Measurements from ENCODE around the gene SYCP2L.
A peak's percentile ranks its signal among the peaks of the same experiment; 100 is the strongest.

SYCP2L gene

DNA sequence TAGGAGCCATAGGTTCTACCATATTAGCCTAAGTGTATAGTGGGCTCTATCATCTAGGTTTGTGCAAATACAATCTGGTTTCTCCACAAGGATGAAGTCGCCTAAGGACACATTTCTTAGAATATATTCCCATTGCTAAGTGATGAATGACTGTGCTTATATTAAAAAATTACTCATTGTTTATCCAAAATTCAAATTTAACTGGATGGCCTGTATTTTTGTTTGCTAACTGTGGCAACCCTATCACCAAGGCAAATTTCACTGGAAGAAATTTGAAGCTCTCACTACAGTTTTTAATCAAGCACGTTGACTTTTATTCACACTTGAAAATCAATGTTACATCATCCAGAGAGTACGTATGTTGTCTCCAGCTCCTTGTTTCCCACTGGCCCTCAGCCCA, 18.9 kb upstream of the SYCP2L start:
- no peak overlapping the region for H4K91ac ChIP-seq (ENCODE audit: low read depth, low read length)
- H2BK12ac ChIP-seq (ENCODE audit: low read length): no peak overlapping the region
- no peak overlapping the region for H3K4ac ChIP-seq (ENCODE audit: low read depth, low read length)
- H3K27ac ChIP-seq (ENCODE audit: low read depth, low read length): no peak overlapping the region
- H3K9ac ChIP-seq (ENCODE audit: low read length): no peak overlapping the region
- no peaks in the 10 kb centered on the region for H3K9me3 ChIP-seq (ENCODE audit: insufficient read depth, low read depth, low read length)
- H3K23ac ChIP-seq (ENCODE audit: low read length): no peak overlapping the region
- H2BK5ac ChIP-seq (ENCODE audit: low read depth, low read length, poor library complexity): no peak overlapping the region
- H3K14ac ChIP-seq (ENCODE audit: low read length): no peak overlapping the region
- H2AFZ ChIP-seq (ENCODE audit: insufficient read depth, low read length, poor library complexity): no peak overlapping the region
- no peak overlapping the region for H3K4me2 ChIP-seq (ENCODE audit: low read length)
- no peak overlapping the region for H3K4me3 ChIP-seq (ENCODE audit: low read depth, low read length)
- no peaks in the 10 kb centered on the region for H3K79me2 ChIP-seq (ENCODE audit: control insufficient read depth, insufficient read depth, low read length, poor library complexity)
- no CpG with 5 or more reads among the region's 3 CpGs for WGBS (ENCODE audit: extremely low coverage, insufficient coverage, insufficient read length)
- H3K27me3 ChIP-seq (ENCODE audit: insufficient read depth, low read length): no peaks in the 10 kb centered on the region
- H3K79me1 ChIP-seq (ENCODE audit: low read length): no peaks in the 10 kb centered on the region
- DNase-seq: no peak
- H3K18ac ChIP-seq (ENCODE audit: low read length): no peak overlapping the region
- H4K8ac ChIP-seq (ENCODE audit: low read depth, low read length): no peak overlapping the region
- H2AK5ac ChIP-seq (ENCODE audit: low read length): no peak overlapping the region
- H3K4me1 ChIP-seq (ENCODE audit: control insufficient read depth in 1 of 2, insufficient read depth in 2 of 2, low read length in 2 of 2): no peaks in the 10 kb centered on the region
- no peaks in the 10 kb centered on the region for H3K36me3 ChIP-seq (ENCODE audit: control insufficient read depth in 1 of 2, insufficient read depth in 2 of 2, low read length in 2 of 2)
- no peak overlapping the region for H2BK120ac ChIP-seq (ENCODE audit: insufficient read depth, low read length, poor library complexity)
- no peak overlapping the region for H4K12ac ChIP-seq (ENCODE audit: low read depth, low read length)

DNA sequence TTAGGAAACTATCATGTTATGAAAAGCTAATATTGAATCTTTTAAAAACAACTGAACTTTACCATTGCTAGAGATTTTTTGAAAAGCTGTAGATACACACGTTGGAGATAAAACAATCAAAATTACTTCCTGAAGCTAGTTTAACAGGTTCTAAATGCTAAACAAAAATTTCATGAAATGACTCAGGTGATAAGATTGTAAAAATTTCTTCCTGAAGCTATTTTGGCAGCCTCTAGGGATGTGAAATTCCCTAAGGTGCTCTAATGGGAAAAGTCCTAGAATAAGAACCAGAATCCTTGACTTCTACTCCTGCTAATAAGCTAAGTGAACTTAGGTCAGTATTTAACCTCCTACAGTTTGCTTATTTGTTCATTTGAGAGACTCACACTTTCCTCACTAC, 13.5 kb upstream of the SYCP2L start:
- H3K14ac ChIP-seq (ENCODE audit: low read length): no peak overlapping the region
- H3K4me3 ChIP-seq (ENCODE audit: low read depth, low read length): no peak overlapping the region
- no peak overlapping the region for H3K18ac ChIP-seq (ENCODE audit: low read length)
- no peak overlapping the region for H4K91ac ChIP-seq (ENCODE audit: low read depth, low read length)
- H3K27ac ChIP-seq (ENCODE audit: low read depth, low read length): no peak overlapping the region
- no peaks in the 10 kb centered on the region for H3K79me1 ChIP-seq (ENCODE audit: low read length)
- no peak overlapping the region for H2AK5ac ChIP-seq (ENCODE audit: low read length)
- no peaks in the 10 kb centered on the region for H3K79me2 ChIP-seq (ENCODE audit: control insufficient read depth, insufficient read depth, low read length, poor library complexity)
- H3K27me3 ChIP-seq (ENCODE audit: insufficient read depth, low read length): no peaks in the 10 kb centered on the region
- WGBS (ENCODE audit: extremely low coverage, insufficient coverage, insufficient read length): no CpG with 5 or more reads among the region's 1 CpG
- no peak overlapping the region for H2BK120ac ChIP-seq (ENCODE audit: insufficient read depth, low read length, poor library complexity)
- no peak overlapping the region for H2BK12ac ChIP-seq (ENCODE audit: low read length)
- H3K9me3 ChIP-seq (ENCODE audit: insufficient read depth, low read depth, low read length): no peaks in the 10 kb centered on the region
- no peak overlapping the region for H3K9ac ChIP-seq (ENCODE audit: low read length)
- peak in 1 of 2 donors; percentile 92 for DNase-seq
- H3K4ac ChIP-seq (ENCODE audit: low read depth, low read length): no peak overlapping the region
- no peak overlapping the region for H4K12ac ChIP-seq (ENCODE audit: low read depth, low read length)
- H2BK5ac ChIP-seq (ENCODE audit: low read depth, low read length, poor library complexity): no peak overlapping the region
- H2AFZ ChIP-seq (ENCODE audit: insufficient read depth, low read length, poor library complexity): no peak overlapping the region
- no peaks in the 10 kb centered on the region for H3K36me3 ChIP-seq (ENCODE audit: control insufficient read depth in 1 of 2, insufficient read depth in 2 of 2, low read length in 2 of 2)
- H3K4me1 ChIP-seq (ENCODE audit: control insufficient read depth in 1 of 2, insufficient read depth in 2 of 2, low read length in 2 of 2): no peaks in the 10 kb centered on the region
- no peak overlapping the region for H4K8ac ChIP-seq (ENCODE audit: low read depth, low read length)
- no peak overlapping the region for H3K23ac ChIP-seq (ENCODE audit: low read length)
- no peak overlapping the region for H3K4me2 ChIP-seq (ENCODE audit: low read length)

DNA sequence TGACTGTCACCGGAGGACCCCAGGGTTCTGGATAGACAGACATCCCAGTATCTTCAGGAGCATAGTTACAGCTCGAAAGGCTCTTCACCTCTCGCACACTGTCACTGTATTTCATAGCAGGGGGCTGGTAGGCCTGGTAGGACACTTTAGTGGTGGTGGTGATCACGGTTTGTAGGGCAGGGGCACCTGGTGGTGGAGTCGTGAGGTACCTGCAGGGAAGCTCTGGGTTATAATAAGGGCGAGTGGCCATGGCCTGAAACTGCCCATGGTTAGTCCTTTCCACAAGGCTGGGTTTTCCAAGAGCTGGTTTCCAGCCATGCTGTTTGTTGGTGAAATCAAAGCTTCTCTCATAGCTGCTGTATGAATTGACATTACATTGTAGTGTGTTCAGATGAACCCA, 12.6 kb upstream of the SYCP2L start:
- no peaks in the 10 kb centered on the region for H3K9me3 ChIP-seq (ENCODE audit: insufficient read depth, low read depth, low read length)
- no peak for DNase-seq
- H2AK5ac ChIP-seq (ENCODE audit: low read length): no peak overlapping the region
- no peak overlapping the region for H2BK5ac ChIP-seq (ENCODE audit: low read depth, low read length, poor library complexity)
- no peak overlapping the region for H2BK12ac ChIP-seq (ENCODE audit: low read length)
- no peak overlapping the region for H3K23ac ChIP-seq (ENCODE audit: low read length)
- H4K8ac ChIP-seq (ENCODE audit: low read depth, low read length): no peak overlapping the region
- no peak overlapping the region for H3K9ac ChIP-seq (ENCODE audit: low read length)
- no peaks in the 10 kb centered on the region for H3K36me3 ChIP-seq (ENCODE audit: control insufficient read depth in 1 of 2, insufficient read depth in 2 of 2, low read length in 2 of 2)
- H3K4ac ChIP-seq (ENCODE audit: low read depth, low read length): no peak overlapping the region
- no peak overlapping the region for H3K4me2 ChIP-seq (ENCODE audit: low read length)
- no peak overlapping the region for H3K18ac ChIP-seq (ENCODE audit: low read length)
- no peak overlapping the region for H2AFZ ChIP-seq (ENCODE audit: insufficient read depth, low read length, poor library complexity)
- H3K79me2 ChIP-seq (ENCODE audit: control insufficient read depth, insufficient read depth, low read length, poor library complexity): no peaks in the 10 kb centered on the region
- H4K12ac ChIP-seq (ENCODE audit: low read depth, low read length): no peak overlapping the region
- H3K27ac ChIP-seq (ENCODE audit: low read depth, low read length): no peak overlapping the region
- no peak overlapping the region for H3K4me3 ChIP-seq (ENCODE audit: low read depth, low read length)
- H4K91ac ChIP-seq (ENCODE audit: low read depth, low read length): no peak overlapping the region
- H2BK120ac ChIP-seq (ENCODE audit: insufficient read depth, low read length, poor library complexity): no peak overlapping the region
- no peak overlapping the region for H3K14ac ChIP-seq (ENCODE audit: low read length)
- no peaks in the 10 kb centered on the region for H3K4me1 ChIP-seq (ENCODE audit: control insufficient read depth in 1 of 2, insufficient read depth in 2 of 2, low read length in 2 of 2)
- no CpG with 5 or more reads among the region's 6 CpGs for WGBS (ENCODE audit: extremely low coverage, insufficient coverage, insufficient read length)
- H3K27me3 ChIP-seq (ENCODE audit: insufficient read depth, low read length): no peaks in the 10 kb centered on the region
- H3K79me1 ChIP-seq (ENCODE audit: low read length): no peaks in the 10 kb centered on the region

DNA sequence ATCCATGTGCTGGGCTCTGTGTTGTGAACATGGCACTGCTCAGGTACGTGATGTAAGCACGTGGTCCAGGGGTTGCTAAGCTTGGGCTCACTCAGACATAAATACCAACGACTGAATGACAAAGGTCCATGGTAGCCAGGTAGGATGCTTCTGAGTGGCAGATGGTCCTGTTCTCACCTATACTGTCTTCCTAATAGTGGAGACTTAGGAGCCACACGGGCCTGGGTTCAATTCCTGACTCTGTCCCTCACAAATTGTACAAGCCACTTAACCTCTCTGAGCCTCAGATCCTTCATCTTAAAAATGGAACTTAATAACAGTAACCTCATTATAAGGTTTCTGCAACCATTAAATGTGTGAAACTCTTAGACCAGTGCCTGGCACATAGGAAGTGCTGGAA, 11.8 kb upstream of the SYCP2L start:
- H3K27me3 ChIP-seq (ENCODE audit: insufficient read depth, low read length): no peaks in the 10 kb centered on the region
- WGBS (ENCODE audit: extremely low coverage, insufficient coverage, insufficient read length): no CpG with 5 or more reads among the region's 4 CpGs
- H3K9ac ChIP-seq (ENCODE audit: low read length): no peak overlapping the region

More for the DNA sequence above, 11.8 kb upstream of the SYCP2L start:
- Histone ChIP-seq H2AFZ (ENCODE audit: insufficient read depth, low read length, poor library complexity) (no peak overlapping the region), H3K79me2 (ENCODE audit: control insufficient read depth, insufficient read depth, low read length, poor library complexity) (no peaks in the 10 kb centered on the region), H3K4me2 (ENCODE audit: low read length) (no peak overlapping the region), H2BK12ac (ENCODE audit: low read length) (no peak overlapping the region), H3K18ac (ENCODE audit: low read length) (no peak overlapping the region), H3K9me3 (ENCODE audit: insufficient read depth, low read depth, low read length) (no peaks in the 10 kb centered on the region), H3K4me3 (ENCODE audit: low read depth, low read length) (no peak overlapping the region), H4K12ac (ENCODE audit: low read depth, low read length) (no peak overlapping the region), H3K79me1 (ENCODE audit: low read length) (no peaks in the 10 kb centered on the region), H4K91ac (ENCODE audit: low read depth, low read length) (no peak overlapping the region), H2BK5ac (ENCODE audit: low read depth, low read length, poor library complexity) (no peak overlapping the region), H2BK120ac (ENCODE audit: insufficient read depth, low read length, poor library complexity) (no peak overlapping the region), H3K4ac (ENCODE audit: low read depth, low read length) (no peak overlapping the region), H3K14ac (ENCODE audit: low read length) (no peak overlapping the region), H4K8ac (ENCODE audit: low read depth, low read length) (no peak overlapping the region), H2AK5ac (ENCODE audit: low read length) (no peak overlapping the region), H3K23ac (ENCODE audit: low read length) (no peak overlapping the region), H3K36me3 (ENCODE audit: control insufficient read depth in 1 of 2, insufficient read depth in 2 of 2, low read length in 2 of 2) (no peaks in the 10 kb centered on the region), H3K27ac (ENCODE audit: low read depth, low read length) (no peak overlapping the region), H3K4me1 (ENCODE audit: control insufficient read depth in 1 of 2, insufficient read depth in 2 of 2, low read length in 2 of 2) (no peaks in the 10 kb centered on the region)
- no peak for DNase-seq

Measured in trophoblast cell (in vitro differentiated cells and primary cell).